ENCODE measurements around the gene OR9Q2. TPM values are rescaled to one million over a fixed set of nuclear protein-coding genes. Genes with fewer than 3 reads are reported as not detected.

OR9Q2 gene
- total RNA-seq, 1 donor from 2014 or later: not detected

Other genes starting within 250 kb of the OR9Q2 start
- gene OR9Q1, start 165.2 kb upstream of the OR9Q2 start, total RNA-seq: not detected
- not detected for gene OR6Q1, start 158.1 kb upstream of the OR9Q2 start, total RNA-seq
- gene OR9I1, start 63.5 kb upstream of the OR9Q2 start, total RNA-seq: not detected
- gene OR1S2, start 15.1 kb downstream of the OR9Q2 start, total RNA-seq: not detected
- gene OR1S1, start 23.6 kb downstream of the OR9Q2 start, total RNA-seq: not detected
- gene OR10Q1, start 39.8 kb downstream of the OR9Q2 start, total RNA-seq: not detected
- not detected for gene OR10W1, start 79.2 kb downstream of the OR9Q2 start, total RNA-seq
- not detected for gene OR5B17, start 170.0 kb downstream of the OR9Q2 start, total RNA-seq
- gene OR5B3, start 217.8 kb downstream of the OR9Q2 start, total RNA-seq: not detected
- gene OR5B2, start 239.1 kb downstream of the OR9Q2 start, total RNA-seq: not detected

Data from temporal lobe (tissue), 1 donor.